Airway epithelial cell (primary cell): ENCODE data around the gene PTK6. TPM values are rescaled to one million over a fixed set of nuclear protein-coding genes. Genes with fewer than 3 reads are reported as not detected.

Source experiments
- total RNA-seq: library from RNA; depleted of rRNA; stranded (reverse); fragments of >200 nt; gene quantifications from 2 replicates; pipeline ENCODE4 v1.2.3, GENCODE V29; 2015

PTK6 gene
- 0.70 and 1.2 TPM in 2 replicates for total RNA-seq

GRCh38 chr20:63536997-63537524 lies at the start of gene PTK6:
TSS of gene PTK6 (minus strand) at chr20:63537376. CDS start at chr20:63537314, 62 bp downstream.

DNA sequence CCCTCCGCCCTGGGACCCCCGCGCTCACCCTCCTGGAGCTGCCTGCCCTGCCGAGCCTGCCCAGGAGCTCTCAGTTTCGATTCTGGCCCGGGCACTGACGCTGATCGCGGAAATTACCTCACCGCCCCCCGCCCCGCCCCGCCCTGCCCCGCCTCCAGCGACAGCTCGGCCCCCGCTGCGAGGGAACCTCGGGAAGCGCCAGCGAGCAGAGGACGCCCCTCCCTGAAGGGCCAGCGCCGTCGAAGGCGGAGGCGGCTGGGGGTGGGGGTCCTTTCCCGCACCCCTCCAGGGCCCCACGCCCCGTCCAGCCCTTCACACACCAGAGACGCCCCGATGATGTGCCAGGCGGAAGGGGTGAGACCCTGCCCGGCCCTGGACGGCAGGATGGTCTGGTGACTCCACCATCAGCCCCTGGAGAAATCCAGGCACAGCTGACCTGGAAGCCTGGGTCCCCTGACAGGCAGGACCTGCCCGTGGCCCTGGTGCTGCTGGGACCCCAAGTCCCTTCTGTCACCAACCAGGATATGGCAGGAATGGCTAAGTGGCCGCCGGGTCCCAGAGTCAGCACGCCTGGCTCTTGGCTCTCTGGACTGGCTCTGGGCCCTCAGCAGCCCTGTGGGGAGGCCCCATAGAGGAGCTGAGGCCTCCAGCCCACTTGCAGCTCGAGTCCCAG lies 37.1 kb upstream of the PTK6 start, which contains the start of gene HELZ2:
HELZ2 (minus strand) TSS at position 84 of the 673 bp plus-strand sequence. CDS start 1,854 bp downstream, outside the sequence.

DNA sequence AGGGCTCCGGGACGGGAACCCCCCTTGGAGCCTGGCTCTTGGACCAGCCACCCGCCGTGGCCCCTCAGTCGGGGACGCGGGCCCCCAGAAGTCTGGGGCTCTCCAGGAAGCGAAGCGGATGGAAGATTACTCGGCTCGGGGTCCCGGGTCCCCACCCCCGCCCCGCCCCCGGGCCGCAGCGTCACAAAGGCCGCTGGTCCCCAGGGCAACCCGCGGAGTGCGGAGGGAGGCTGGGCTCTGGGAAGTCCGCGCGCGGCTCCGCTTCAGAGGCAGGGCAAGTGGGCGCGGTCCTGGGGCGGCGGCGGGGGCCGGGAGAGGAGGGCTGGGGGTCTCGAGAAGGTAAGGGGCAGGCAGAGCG lies 16.7 kb upstream of the PTK6 start, which contains the start of gene FNDC11:
FNDC11 (plus strand) TSS at position 227 of the 358 bp plus-strand sequence. CDS start 1,505 bp downstream, outside the sequence.

DNA sequence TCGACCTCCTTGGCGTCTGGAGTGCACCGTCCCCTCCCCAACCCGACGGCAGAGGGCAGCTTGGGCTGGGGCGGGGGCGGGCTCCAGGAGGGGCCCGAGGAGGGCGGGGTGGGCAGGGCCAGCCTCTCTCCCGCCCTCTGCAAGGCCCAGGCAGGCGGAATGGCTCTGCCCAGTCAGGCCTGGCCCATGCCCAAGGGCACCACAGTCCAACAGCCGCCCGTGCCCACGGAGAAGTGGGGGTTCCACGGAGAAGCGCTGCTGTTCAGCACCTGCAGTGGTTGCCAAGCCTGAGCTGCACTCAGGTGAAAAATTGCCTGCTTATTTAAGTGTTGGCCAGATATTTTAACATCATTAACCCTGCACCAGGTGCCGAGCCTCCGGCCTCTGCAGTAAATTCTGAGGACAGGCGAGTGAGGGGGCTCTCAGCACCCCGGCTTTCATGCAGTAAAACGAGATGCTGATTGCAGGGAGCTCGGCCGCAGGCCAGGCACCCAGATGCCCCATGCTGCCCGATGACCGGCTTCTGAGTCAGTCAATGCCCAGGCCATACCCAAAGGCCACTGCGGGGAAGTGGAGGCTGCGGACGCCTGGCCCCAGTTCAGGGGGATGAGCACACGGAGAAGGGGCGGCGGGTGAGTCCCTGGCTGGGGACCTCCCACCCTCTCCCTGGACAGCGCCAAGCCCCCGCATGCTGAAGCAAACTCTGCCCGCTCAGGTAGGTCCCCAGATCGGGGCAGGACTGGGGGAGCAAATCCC lies 10.7 kb upstream of the PTK6 start, which contains the start of gene SRMS:
SRMS (minus strand) TSS at position 25 of the 756 bp plus-strand sequence. CDS start 286 bp downstream, outside the sequence.

GRCh38 chr20:63520504-63520933 lies 16.7 kb downstream of the PTK6 start, which contains the start of gene PPDPF:
TSS of gene PPDPF (plus strand) at chr20:63520765. CDS start at chr20:63521309, 544 bp downstream.

DNA sequence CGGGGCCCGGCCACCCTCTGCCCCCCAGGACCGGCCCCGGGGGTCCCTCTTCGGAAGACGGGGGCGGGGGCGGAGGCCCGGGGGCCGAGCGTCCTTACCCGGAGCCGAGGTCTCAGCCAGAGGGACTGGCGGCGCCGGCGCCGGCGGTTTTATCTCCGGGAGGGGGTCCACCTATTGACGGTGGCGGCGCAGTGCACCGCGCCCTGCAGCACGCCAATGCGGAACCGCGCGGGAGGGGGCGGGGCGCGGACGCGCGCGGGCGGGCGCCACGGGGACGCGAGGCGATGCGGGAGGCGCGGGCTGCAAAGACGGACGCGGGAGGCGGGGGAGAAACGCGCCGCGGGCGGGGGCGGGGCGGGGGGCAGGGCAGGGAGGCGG lies 38.2 kb downstream of the PTK6 start, which contains the start of gene EEF1A2:
EEF1A2 (minus strand) TSS at position 124 of the 378 bp plus-strand sequence. CDS start 1,320 bp downstream, outside the sequence.

Other genes starting within 250 kb of the PTK6 start
- not detected in 2 replicates for gene COL20A1, start 244.2 kb downstream of the PTK6 start, total RNA-seq
- not detected in 2 replicates for gene CHRNA4, start 176.0 kb downstream of the PTK6 start, total RNA-seq
- not detected in 2 replicates for gene KCNQ2, start 64.7 kb downstream of the PTK6 start, total RNA-seq
- 2.3 and 3.2 TPM in 2 replicates for gene EEF1A2, start 38.3 kb downstream of the PTK6 start, total RNA-seq
- gene PPDPF, start 16.6 kb downstream of the PTK6 start, total RNA-seq, result 228 and 415 TPM in 2 replicates
- gene SRMS, start 10.4 kb upstream of the PTK6 start, total RNA-seq, result 0.35 TPM in 1 of 2 replicates, not detected in the other
- 0.42 and 1.3 TPM in 2 replicates for gene FNDC11, start 16.8 kb upstream of the PTK6 start, total RNA-seq
- 21.7 and 26.6 TPM in 2 replicates for gene HELZ2, start 36.9 kb upstream of the PTK6 start, total RNA-seq
- 7.5 and 11.6 TPM in 2 replicates for gene GMEB2, start 89.7 kb upstream of the PTK6 start, total RNA-seq
- 4.1 and 5.6 TPM in 2 replicates for gene STMN3, start 116.0 kb upstream of the PTK6 start, total RNA-seq
- 12.5 and 13.0 TPM in 2 replicates for gene RTEL1, start 120.9 kb upstream of the PTK6 start, total RNA-seq
- 31.8 and 39.1 TPM in 2 replicates for gene TNFRSF6B, start 159.3 kb upstream of the PTK6 start, total RNA-seq
- 37.6 and 49.9 TPM in 2 replicates for gene ARFRP1, start 170.6 kb upstream of the PTK6 start, total RNA-seq
- 22.0 and 35.1 TPM in 2 replicates for gene ZGPAT, start 170.7 kb upstream of the PTK6 start, total RNA-seq
- gene LIME1, start 199.3 kb upstream of the PTK6 start, total RNA-seq, result 6.3 and 10.9 TPM in 2 replicates
- 88.0 and 107 TPM in 2 replicates for gene SLC2A4RG, start 202.4 kb upstream of the PTK6 start, total RNA-seq